ENCODE results near the gene NDUFB10.

GRCh38 chr16:1977875-1978268, 18.5 kb downstream of the NDUFB10 start:
- TF ChIP-seq, protein P1, sequence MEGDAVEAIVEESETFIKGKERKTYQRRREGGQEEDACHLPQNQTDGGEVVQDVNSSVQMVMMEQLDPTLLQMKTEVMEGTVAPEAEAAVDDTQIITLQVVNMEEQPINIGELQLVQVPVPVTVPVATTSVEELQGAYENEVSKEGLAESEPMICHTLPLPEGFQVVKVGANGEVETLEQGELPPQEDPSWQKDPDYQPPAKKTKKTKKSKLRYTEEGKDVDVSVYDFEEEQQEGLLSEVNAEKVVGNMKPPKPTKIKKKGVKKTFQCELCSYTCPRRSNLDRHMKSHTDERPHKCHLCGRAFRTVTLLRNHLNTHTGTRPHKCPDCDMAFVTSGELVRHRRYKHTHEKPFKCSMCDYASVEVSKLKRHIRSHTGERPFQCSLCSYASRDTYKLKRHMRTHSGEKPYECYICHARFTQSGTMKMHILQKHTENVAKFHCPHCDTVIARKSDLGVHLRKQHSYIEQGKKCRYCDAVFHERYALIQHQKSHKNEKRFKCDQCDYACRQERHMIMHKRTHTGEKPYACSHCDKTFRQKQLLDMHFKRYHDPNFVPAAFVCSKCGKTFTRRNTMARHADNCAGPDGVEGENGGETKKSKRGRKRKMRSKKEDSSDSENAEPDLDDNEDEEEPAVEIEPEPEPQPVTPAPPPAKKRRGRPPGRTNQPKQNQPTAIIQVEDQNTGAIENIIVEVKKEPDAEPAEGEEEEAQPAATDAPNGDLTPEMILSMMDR (conservative IDR thresholded peaks at IDR 0.05 in 1 of 2, IDR thresholded peaks at IDR 0.05 in 1 of 2; ENCODE audit: extremely low read depth in 1 of 2, insufficient read depth in 1 of 2, low read depth in 1 of 2, low read length in 2 of 2): no peak
- no peak for TF ChIP-seq EZH2 (IDR thresholded peaks at IDR 0.05; ENCODE audit: borderline replicate concordance, low read length)
